GM12878 (cell line): ENCODE measurements around the gene PRPS1.

Experiments
- ATF2 ChIP-seq: IDR thresholded peaks from 2 replicates; pipeline ENCODE4 v1.6.1; 2012; ENCODE audit warnings: low read length, inconsistent platforms
- BACH1 ChIP-seq: fragments of 450-650 bp; IDR thresholded peaks from 2 replicates; pipeline ENCODE4 v1.6.1; 2017; ENCODE audit warnings: mild to moderate bottlenecking, borderline replicate concordance
- CHD2 ChIP-seq: IDR thresholded peaks from 2 replicates; pipeline ENCODE4 v1.6.1; 2011; ENCODE audit warnings: low read depth, low read length, improper control_type of control experiment, borderline replicate concordance
- CREM ChIP-seq: IDR thresholded peaks from 2 replicates; pipeline ENCODE4 v1.6.1; 2014; ENCODE audit warnings: antibody characterized with exemption, low read depth
- EP300 ChIP-seq, 2 experiments: fragments of 150-350 bp in 1 of 2; IDR thresholded peaks; 2 replicates each; pipeline ENCODE4 v1.6.1; 2011 to 2012; ENCODE audit warnings: low read depth in 2 of 2, low read length in 2 of 2, borderline replicate concordance in 1 of 2, improper control_type of control experiment in 1 of 2, inconsistent platforms in 1 of 2; ENCODE audit not compliant: control insufficient read depth in 1 of 2
- KLF5 ChIP-seq: fragments of 450-650 bp; IDR thresholded peaks from 2 replicates; pipeline ENCODE4 v1.6.1; 2014; ENCODE audit warnings: mild to moderate bottlenecking; ENCODE audit not compliant: partially characterized antibody
- POLR2A ChIP-seq: IDR thresholded peaks from 2 replicates; pipeline ENCODE4 v1.6.1; 2011; ENCODE audit warnings: low read depth, mild to moderate bottlenecking, low read length
- POLR2AphosphoS5 ChIP-seq: IDR thresholded peaks from 2 replicates; pipeline ENCODE4 v1.6.1; 2011; ENCODE audit warnings: mild to moderate bottlenecking, low read length, inconsistent platforms
- SMARCA5 ChIP-seq: fragments of 450-650 bp; IDR thresholded peaks from 2 replicates; pipeline ENCODE4 v1.6.1; 2017; ENCODE audit warnings: mild to moderate bottlenecking
- TF ChIP-seq, protein P1 (sequence below), 3 experiments: IDR thresholded peaks in 2 of 3; conservative IDR thresholded peaks in 1 of 3; 2 replicates each; pipeline ENCODE4 v1.5.1; 2011; ENCODE audit warnings: low read depth in 3 of 3, low read length in 3 of 3, mild to moderate bottlenecking in 3 of 3, control low read depth in 2 of 3, moderate library complexity in 2 of 3, inconsistent platforms in 1 of 3, mixed read lengths in 1 of 3; ENCODE audit not compliant: control insufficient read depth in 2 of 3, insufficient read depth in 1 of 3; ENCODE audit errors: extremely low read depth in 1 of 3
- TF ChIP-seq, protein P2 (sequence below): IDR thresholded peaks from 2 replicates; pipeline ENCODE4 v1.6.1; 2012; ENCODE audit warnings: low read depth, low read length, improper control_type of control experiment

- no peak for TF ChIP-seq POLR2A
- no peak for TF ChIP-seq CHD2
- no peak for TF ChIP-seq SMARCA5
- TF ChIP-seq EP300 (IDR thresholded peaks at IDR 0.05; ENCODE audit: borderline replicate concordance in 1 of 2, control insufficient read depth in 1 of 2, low read depth in 2 of 2, low read length in 2 of 2), result no peak
- no peak for TF ChIP-seq POLR2AphosphoS5
- TF ChIP-seq, protein P1, sequence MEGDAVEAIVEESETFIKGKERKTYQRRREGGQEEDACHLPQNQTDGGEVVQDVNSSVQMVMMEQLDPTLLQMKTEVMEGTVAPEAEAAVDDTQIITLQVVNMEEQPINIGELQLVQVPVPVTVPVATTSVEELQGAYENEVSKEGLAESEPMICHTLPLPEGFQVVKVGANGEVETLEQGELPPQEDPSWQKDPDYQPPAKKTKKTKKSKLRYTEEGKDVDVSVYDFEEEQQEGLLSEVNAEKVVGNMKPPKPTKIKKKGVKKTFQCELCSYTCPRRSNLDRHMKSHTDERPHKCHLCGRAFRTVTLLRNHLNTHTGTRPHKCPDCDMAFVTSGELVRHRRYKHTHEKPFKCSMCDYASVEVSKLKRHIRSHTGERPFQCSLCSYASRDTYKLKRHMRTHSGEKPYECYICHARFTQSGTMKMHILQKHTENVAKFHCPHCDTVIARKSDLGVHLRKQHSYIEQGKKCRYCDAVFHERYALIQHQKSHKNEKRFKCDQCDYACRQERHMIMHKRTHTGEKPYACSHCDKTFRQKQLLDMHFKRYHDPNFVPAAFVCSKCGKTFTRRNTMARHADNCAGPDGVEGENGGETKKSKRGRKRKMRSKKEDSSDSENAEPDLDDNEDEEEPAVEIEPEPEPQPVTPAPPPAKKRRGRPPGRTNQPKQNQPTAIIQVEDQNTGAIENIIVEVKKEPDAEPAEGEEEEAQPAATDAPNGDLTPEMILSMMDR (IDR thresholded peaks at IDR 0.05 in 2 of 3, conservative IDR thresholded peaks at IDR 0.05 in 1 of 3; ENCODE audit: control insufficient read depth in 2 of 3, extremely low read depth in 1 of 3, insufficient read depth in 1 of 3, low read depth in 3 of 3, low read length in 3 of 3), result no peak
- TF ChIP-seq, protein P2, sequence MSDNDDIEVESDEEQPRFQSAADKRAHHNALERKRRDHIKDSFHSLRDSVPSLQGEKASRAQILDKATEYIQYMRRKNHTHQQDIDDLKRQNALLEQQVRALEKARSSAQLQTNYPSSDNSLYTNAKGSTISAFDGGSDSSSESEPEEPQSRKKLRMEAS, result no peak
- no peak for TF ChIP-seq CREM
- no peak for TF ChIP-seq ATF2
- TF ChIP-seq KLF5, result no peak
- TF ChIP-seq BACH1, result no peak
These were observed 45.1 kb downstream of the PRPS1 start for GRCh38 chrX:107673431-107673830.
